ENCODE measurements around the gene SART1.

The SART1 gene

GRCh38 chr11:65968600-65969482 is 7.3 kb downstream of the SART1 start:
- no peak for DNase-seq

DNA sequence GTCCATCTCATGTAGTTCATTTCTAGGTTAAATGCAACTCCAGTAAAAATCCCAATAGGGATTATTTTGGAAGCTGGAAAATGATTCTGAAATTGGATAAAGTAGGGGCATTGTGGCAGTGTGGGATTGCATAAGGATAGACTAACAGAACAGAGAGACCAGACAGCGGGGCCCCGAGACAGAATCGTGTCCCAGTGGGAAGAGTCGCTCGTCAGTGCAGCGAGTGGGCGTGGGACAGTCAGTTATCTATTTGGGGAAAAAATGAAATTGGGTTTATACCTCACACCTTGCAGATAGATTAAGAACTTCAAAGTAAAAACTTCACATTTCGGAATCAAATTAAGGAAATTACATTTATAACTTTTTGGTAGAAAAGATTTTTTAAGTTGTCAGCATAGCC is 10.6 kb downstream of the SART1 start:
- no peak for DNase-seq

GRCh38 chr11:65973439-65974110 is 12.0 kb downstream of the SART1 start:
- DNase-seq = no peak

- no peak for DNase-seq
Measured at GRCh38 chr11:65975771-65976170, 14.2 kb downstream of the SART1 start.

- DNase-seq = no peak
Measured at GRCh38 chr11:65976216-65977176, 15.0 kb downstream of the SART1 start.

GRCh38 chr11:65977621-65978390 is 16.3 kb downstream of the SART1 start:
- no peak for DNase-seq

GRCh38 chr11:65978391-65979238 is 17.1 kb downstream of the SART1 start:
- no peak for DNase-seq

- DNase-seq = no peak
Measured at GRCh38 chr11:65979261-65979759, 17.8 kb downstream of the SART1 start.

DNA sequence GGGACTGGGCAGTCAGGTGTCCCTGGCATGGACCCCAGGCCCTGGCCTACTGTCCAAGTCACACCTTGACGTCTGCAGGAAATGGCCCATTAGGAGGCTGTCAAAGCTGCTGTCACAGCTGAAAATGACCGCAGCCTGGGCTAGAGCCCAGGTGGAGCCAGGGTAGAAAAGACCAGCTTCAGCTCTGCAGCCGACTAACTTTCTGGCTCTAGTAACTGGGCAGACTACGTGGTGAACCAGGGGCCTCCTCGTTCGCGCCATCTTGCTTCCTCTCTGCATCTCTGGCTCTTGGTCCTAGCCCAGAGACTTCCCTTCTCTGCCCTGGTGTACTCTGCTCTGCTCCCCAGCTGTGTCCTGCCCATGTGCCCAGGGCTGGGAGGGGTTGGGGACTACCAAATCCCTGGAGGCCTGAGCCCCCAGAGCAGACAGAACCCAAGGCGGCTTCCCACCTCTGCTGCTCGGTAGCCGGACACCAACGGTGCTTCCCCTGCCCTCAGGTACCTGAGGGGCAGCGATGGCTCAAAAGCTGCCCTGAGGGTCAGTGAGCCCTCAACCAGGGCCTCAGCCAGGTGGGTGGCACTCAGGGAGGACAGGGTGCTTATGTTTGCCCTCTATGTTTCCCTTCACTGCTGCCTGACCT is 19.7 kb downstream of the SART1 start:
- DNase-seq = no peak

- no peak for DNase-seq
Measured at GRCh38 chr11:65981972-65982823, 20.7 kb downstream of the SART1 start.

DNA sequence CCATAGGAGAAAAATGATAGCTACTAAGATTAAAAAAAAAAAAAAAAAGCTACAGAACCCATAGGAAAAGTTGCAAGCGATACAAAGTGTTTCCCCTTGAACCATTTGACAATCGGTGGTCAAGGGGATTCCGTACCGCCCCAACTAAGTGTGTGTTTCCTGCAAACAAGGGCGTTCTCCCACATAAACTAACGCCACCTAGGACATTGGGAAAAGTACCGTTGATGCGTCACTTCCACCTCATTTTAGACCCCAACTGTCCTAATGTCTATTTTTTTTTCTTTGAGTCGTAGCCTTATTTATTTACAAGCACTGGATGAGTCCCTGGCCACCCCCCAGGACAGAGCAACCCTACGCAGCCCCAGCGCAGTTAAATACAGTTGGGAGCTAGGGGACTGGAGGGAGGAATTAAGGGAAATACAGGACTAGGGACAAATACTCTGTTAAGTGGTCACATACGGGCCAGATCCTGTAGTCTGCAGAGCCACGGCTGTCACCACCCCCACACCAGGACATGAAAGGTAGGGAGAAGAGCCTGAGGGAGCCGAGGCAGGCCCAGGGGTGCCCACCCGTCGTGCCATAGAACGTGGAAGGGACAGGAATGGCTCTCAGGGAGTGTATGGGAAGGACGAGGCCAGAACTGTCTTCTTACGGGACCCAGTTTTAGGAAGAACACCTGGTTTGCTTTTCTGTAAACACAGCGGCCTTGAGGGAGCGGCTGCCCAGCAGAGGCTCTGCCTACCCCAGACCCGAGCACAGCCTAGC is 21.5 kb downstream of the SART1 start:
- DNase-seq = no peak

GRCh38 chr11:65983589-65983987 is 22.1 kb downstream of the SART1 start:
- no peak for DNase-seq

DNA sequence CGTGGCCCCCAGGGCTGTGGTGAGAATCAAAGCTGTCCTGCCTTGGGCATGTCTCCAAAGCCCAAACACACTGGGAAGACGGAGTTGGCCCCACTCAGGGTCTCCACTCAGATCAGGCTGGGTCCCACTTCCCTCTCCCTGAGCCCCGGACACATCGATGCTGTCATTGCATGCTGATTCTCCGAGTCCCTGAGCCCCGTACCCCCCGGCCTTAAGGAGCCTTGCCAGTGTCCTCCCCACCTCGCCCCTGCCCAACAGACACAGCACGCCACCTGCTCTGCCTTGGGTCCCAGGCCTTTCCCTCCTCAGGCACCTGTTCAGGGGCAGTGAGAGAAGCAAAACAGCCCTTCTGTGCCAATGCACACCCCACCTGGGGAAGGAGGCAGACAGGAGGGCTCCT is 25.8 kb downstream of the SART1 start:
- no peak for DNase-seq

DNA sequence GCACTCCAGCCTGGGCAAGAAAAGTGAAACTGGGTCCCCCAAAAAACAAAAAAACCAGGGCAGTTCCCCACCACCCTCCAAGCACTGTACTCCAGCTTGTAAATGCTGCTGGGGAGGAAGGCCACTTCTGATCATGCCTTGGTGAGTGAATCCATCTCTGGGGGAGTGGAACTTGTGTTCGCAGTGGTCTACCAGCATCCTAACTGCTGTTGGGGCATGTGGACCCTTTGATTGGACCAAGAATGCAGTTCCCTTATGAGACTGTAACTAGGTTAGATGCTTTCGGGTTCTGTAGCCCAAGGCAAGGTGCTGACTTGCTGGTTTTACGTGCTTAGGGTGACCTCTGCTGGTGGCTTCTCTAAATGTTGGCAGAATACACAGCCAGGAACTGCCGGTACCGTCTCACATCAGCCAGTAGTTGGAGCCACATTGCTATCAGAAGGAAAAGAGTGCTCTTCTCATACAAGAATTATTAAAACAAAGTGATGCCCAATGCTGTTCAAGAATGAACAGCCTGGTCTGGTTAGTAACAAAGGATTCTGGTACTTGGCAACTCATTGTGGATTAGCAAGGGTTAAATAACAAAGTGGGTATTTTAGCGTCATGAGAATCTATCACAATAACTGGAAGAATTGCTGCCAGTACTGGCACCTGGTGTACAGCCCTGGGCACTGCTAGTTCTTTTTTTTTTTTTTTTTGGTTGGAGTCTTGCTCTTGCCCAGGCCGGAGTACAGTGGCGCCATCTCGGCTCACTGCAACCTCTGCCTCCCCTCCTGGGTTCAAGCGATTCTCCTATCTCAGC is 27.5 kb downstream of the SART1 start:
- peak; percentile 75 for DNase-seq

- no peak for DNase-seq
Measured at GRCh38 chr11:65992056-65992455, 30.5 kb downstream of the SART1 start.

GRCh38 chr11:65997286-65997685 is 35.8 kb downstream of the SART1 start:
- no peak for DNase-seq

DNA sequence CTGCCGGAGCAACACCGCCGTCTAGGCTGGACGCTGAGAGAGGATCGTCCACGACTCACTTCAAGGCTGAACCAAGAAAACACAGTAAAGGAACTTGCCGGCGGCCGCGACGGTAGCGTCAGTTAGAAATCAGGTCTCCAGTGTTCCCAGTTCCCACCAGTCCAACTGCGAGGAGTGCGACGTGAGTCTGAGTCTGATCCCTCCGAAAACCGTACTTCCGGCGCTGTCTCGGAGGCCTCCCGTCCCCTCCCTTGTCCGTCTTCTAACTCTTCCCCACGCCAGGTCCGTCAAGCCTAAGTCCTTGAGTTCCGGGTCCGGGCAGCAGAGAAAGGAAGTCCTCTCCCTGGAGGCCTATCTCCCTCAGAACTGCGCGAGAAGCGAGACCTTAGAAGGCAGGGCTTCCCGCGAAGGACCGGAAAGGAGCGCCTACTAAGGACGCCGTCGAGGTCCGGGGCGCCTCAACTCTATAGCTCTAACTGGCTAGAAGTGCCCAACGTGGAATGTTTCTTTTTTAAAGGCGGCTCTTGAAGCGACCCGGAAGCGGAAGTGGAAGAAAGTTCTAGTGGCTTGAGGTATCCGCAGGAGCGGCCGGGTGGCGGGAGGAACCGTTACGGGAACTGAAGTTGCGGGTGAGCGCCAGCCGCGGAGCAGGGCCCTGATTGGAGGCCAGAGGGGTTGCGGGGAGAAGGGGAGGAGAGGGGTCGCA is 40.6 kb downstream of the SART1 start, which contains the start of the genes BANF1 and EIF1AD:
BANF1 (plus strand) TSS at position 562 of the 706 bp plus-strand sequence. CDS start 748 bp downstream, outside the sequence.
EIF1AD (minus strand) TSS at position 216 of the 706 bp plus-strand sequence. CDS start 1,768 bp downstream, outside the sequence.
- peak; percentile 91 for DNase-seq

Measured in 8988T (cell line).